Measurements from ENCODE around the gene AFAP1L1. TPM values are rescaled to one million over a fixed set of nuclear protein-coding genes. Genes with fewer than 3 reads are reported as not detected.
A peak's percentile ranks its signal among the peaks of the same experiment; 100 is the strongest.

Gene AFAP1L1
- total and polyA plus RNA-seq, 4 donors: 2.1 to 11.6 (median 4.0) TPM

DNA sequence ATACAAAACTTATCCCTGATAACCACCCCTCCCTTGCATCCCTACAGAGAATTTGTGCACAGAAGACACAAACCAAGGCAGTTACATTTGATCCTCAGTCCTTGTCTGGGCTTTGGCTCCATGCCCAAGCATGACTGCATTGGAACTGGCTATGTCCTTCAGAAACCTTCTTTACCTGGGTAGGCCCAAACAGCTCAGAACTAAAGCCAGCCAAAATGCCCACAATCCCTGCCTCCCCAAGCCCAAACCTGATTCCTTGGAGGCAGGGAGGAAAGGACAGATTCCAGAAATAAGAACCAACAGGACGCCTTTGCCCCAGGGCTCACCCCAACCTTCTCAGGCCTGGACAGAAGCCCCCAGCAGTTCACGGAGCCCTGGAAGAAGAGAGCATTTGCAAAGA lies 99.2 kb downstream of the AFAP1L1 start (continued):
- TF ChIP-seq TAF1 (conservative IDR thresholded peaks at IDR 0.05): no peak

DNA sequence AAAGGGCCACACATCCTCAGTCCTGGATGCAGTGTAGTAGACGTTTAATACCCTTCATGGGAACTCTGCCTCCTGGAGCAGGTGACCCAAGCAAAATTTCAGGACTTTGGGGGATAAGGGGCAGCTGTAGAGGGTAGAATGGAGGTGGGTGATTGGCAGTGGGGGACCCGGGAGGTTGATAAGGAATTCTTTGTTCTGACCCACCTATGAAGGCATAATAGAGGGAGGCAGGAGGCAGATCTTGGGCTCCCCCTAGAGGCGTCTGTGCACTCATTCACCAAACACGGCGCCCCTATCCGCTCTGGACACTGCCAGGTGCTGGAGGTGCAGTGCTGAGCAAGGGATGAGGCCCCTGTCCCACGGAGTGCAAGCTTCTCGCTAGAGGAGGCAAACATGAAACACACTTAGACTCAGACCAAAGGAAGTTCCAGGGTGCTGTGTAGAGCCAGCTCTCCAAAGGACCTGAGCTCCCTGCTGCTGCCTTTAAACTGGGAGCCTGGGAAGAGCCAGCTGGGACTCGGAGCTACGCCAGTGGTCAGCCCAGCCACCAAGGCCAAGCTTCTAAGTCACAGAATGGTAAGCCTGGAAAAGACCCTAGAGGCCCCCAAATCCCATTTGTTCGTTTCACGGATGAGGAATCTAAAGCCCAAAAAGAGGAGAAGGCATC lies 99.8 kb downstream of the AFAP1L1 start:
- DNase-seq (ENCODE audit: low spot score): peak; percentile 73
- Histone ChIP-seq H3K27ac (ENCODE audit: low read depth in 1 of 2, low read length in 2 of 2) (no peak overlapping the region), H3K4me1 (ENCODE audit: control insufficient read depth in 4 of 4, insufficient read depth in 4 of 4, low read length in 3 of 4) (no peaks in the 10 kb centered on the region), H3K4me3 (ENCODE audit: low read depth in 1 of 3, low read length in 3 of 3) (no peak overlapping the region), H3K9me3 (ENCODE audit: control insufficient read depth in 4 of 4, low read length in 3 of 4) (no peaks in the 10 kb centered on the region), H3K27me3 (ENCODE audit: control insufficient read depth in 4 of 4, insufficient read depth in 4 of 4, low read length in 3 of 4) (no peaks in the 10 kb centered on the region), H3K36me3 (ENCODE audit: control insufficient read depth in 4 of 4, insufficient read depth in 3 of 4, low read depth in 1 of 4, low read length in 3 of 4) (no peaks in the 10 kb centered on the region), H3K9ac (ENCODE audit: low read depth in 1 of 2, low read length in 2 of 2) (no peak overlapping the region)
- TF ChIP-seq TAF1 (conservative IDR thresholded peaks at IDR 0.05) (no peak), JUND (IDR thresholded peaks at IDR 0.05) (no peak), SP1 (IDR thresholded peaks at IDR 0.05) (no peak), GABPA (IDR thresholded peaks at IDR 0.05 in 1 of 2, conservative IDR thresholded peaks at IDR 0.05 in 1 of 2) (no peak), EGR1 (IDR thresholded peaks at IDR 0.05; ENCODE audit: low read depth in 2 of 2) (no peak), FOXA2 (IDR thresholded peaks at IDR 0.05) (no peak), RAD21 (IDR thresholded peaks at IDR 0.05) (peak; percentile 73 to 79), RXRA (IDR thresholded peaks at IDR 0.05) (no peak), HNF4A (conservative IDR thresholded peaks at IDR 0.05) (no peak)
- TF ChIP-seq, protein P1, sequence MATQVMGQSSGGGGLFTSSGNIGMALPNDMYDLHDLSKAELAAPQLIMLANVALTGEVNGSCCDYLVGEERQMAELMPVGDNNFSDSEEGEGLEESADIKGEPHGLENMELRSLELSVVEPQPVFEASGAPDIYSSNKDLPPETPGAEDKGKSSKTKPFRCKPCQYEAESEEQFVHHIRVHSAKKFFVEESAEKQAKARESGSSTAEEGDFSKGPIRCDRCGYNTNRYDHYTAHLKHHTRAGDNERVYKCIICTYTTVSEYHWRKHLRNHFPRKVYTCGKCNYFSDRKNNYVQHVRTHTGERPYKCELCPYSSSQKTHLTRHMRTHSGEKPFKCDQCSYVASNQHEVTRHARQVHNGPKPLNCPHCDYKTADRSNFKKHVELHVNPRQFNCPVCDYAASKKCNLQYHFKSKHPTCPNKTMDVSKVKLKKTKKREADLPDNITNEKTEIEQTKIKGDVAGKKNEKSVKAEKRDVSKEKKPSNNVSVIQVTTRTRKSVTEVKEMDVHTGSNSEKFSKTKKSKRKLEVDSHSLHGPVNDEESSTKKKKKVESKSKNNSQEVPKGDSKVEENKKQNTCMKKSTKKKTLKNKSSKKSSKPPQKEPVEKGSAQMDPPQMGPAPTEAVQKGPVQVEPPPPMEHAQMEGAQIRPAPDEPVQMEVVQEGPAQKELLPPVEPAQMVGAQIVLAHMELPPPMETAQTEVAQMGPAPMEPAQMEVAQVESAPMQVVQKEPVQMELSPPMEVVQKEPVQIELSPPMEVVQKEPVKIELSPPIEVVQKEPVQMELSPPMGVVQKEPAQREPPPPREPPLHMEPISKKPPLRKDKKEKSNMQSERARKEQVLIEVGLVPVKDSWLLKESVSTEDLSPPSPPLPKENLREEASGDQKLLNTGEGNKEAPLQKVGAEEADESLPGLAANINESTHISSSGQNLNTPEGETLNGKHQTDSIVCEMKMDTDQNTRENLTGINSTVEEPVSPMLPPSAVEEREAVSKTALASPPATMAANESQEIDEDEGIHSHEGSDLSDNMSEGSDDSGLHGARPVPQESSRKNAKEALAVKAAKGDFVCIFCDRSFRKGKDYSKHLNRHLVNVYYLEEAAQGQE (IDR thresholded peaks at IDR 0.05): no peak
- TF ChIP-seq, protein P2, sequence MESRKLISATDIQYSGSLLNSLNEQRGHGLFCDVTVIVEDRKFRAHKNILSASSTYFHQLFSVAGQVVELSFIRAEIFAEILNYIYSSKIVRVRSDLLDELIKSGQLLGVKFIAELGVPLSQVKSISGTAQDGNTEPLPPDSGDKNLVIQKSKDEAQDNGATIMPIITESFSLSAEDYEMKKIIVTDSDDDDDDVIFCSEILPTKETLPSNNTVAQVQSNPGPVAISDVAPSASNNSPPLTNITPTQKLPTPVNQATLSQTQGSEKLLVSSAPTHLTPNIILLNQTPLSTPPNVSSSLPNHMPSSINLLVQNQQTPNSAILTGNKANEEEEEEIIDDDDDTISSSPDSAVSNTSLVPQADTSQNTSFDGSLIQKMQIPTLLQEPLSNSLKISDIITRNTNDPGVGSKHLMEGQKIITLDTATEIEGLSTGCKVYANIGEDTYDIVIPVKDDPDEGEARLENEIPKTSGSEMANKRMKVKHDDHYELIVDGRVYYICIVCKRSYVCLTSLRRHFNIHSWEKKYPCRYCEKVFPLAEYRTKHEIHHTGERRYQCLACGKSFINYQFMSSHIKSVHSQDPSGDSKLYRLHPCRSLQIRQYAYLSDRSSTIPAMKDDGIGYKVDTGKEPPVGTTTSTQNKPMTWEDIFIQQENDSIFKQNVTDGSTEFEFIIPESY (IDR thresholded peaks at IDR 0.05): no peak
- TF ChIP-seq, protein P3, sequence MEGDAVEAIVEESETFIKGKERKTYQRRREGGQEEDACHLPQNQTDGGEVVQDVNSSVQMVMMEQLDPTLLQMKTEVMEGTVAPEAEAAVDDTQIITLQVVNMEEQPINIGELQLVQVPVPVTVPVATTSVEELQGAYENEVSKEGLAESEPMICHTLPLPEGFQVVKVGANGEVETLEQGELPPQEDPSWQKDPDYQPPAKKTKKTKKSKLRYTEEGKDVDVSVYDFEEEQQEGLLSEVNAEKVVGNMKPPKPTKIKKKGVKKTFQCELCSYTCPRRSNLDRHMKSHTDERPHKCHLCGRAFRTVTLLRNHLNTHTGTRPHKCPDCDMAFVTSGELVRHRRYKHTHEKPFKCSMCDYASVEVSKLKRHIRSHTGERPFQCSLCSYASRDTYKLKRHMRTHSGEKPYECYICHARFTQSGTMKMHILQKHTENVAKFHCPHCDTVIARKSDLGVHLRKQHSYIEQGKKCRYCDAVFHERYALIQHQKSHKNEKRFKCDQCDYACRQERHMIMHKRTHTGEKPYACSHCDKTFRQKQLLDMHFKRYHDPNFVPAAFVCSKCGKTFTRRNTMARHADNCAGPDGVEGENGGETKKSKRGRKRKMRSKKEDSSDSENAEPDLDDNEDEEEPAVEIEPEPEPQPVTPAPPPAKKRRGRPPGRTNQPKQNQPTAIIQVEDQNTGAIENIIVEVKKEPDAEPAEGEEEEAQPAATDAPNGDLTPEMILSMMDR (IDR thresholded peaks at IDR 0.05; ENCODE audit: low read depth, low read length, missing input control): peak; percentile 67
- TF ChIP-seq, protein P4, sequence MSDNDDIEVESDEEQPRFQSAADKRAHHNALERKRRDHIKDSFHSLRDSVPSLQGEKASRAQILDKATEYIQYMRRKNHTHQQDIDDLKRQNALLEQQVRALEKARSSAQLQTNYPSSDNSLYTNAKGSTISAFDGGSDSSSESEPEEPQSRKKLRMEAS (IDR thresholded peaks at IDR 0.05): no peak
- TF ChIP-seq, protein P5, sequence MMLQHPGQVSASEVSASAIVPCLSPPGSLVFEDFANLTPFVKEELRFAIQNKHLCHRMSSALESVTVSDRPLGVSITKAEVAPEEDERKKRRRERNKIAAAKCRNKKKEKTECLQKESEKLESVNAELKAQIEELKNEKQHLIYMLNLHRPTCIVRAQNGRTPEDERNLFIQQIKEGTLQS (IDR thresholded peaks at IDR 0.05): no peak
- 39% methylated on average over 12 of the region's 12 CpGs for WGBS

All from liver (tissue), 9 donors.